GM19468 (cell line): ENCODE measurements around the gene PAPPA2.

Experiments
- ATAC-seq: cut with Tn5 transposase; IDR thresholded peaks from one replicate; pipeline ENCODE4 v1.9.1; 2021; ENCODE audit warnings: mild to moderate bottlenecking, moderate library complexity, moderate number of reproducible peaks; ENCODE audit not compliant: unreplicated experiment; ENCODE audit errors: extremely low read depth

The PAPPA2 gene

DNA sequence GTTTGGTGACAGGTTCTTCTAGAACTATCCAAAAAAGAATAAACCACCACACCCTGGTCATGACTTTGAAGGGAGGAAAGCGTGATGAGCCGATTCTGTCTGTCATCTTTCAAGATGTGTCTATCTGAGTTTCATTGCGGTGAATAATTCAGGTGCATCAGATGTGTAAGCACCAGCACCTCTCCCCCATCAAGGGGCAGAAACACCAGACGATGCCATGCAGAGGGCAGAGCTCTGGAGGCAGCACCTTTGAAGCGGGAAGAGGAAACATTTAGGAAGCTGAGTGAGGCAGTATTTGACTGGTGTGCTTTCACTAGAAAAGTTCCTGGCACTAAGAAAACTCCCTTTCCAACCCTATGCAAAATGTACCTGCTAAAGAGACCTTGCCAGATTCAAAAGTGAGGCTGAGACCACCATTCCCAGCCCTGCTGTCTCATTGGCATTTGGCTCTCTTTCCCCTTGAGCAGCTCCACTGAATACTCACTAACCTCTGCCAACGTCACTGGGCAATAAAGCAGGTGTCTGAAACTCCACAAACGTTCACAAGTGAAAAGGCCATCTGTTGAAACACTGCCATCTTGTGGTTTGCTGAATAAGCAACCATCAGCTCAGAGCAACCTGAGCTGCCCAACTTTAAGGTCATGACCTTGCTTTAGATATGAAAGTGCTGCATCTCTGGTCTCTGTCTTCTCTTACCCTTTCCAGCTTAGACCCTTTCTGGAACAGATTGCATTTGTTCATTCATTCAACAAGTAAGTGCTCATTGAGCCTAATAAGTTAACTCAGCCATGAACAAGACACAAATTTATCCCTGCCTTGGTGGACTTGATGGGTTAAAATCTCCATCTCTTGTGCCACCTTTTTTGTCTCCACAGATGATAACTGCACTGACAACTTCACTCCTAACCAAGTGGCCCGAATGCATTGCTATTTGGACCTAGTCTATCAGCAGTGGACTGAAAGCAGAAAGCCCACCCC lies 228.6 kb downstream of the PAPPA2 start:
- peak; percentile 97 for ATAC-seq

DNA sequence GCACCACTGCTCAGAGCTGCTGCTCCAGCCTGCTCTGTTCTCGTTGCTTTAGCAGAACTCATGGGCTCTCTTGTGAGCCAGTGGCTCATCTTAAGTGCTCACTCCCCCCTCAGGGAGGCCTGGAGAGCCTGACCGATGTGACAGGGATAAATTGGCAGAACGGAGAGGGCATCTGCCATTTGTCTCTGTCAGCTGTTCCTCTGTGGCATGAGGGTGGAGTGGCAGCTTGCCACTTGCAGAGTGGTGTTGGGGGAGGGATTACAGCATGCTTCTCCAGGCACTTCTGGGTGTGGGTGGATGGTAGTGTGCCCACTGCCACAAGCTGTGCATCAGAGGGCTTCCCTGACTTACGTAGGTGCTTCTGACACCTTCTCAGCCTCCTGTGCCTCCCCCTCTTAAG lies 229.5 kb downstream of the PAPPA2 start:
- ATAC-seq: no peak

DNA sequence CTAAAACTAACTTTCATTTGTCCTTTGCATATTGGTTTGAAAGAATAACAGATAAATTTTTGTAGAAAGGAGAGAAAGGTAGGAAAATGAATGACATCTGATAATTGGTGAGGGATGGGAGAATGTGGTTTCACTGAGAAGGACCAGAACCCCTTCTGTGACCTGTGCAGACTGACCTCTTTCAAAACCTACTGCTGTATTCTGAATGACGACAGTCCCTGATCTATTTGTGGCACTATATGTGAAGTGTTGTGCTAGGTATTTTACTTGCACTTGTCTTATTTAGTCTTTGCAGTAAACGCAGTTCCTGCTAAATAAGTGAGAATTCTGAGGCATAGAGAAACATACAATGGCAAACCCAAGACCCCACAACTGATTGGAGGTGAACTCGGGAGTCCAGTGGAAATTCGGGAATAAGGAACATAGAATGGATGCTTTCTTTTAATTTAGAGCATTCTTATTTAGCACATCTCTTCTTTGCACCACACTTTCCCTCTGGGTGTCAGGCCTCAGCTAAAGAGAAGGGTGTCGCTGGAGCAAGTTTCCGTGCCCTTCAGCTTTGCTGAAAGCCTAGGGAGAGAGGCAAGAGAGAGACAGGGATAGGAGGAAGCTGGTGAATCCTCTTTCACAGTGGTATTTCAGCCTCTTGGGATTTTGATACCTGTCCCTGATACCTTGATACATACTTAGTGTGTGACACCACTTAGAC lies 230.2 kb downstream of the PAPPA2 start:
- no peak for ATAC-seq

DNA sequence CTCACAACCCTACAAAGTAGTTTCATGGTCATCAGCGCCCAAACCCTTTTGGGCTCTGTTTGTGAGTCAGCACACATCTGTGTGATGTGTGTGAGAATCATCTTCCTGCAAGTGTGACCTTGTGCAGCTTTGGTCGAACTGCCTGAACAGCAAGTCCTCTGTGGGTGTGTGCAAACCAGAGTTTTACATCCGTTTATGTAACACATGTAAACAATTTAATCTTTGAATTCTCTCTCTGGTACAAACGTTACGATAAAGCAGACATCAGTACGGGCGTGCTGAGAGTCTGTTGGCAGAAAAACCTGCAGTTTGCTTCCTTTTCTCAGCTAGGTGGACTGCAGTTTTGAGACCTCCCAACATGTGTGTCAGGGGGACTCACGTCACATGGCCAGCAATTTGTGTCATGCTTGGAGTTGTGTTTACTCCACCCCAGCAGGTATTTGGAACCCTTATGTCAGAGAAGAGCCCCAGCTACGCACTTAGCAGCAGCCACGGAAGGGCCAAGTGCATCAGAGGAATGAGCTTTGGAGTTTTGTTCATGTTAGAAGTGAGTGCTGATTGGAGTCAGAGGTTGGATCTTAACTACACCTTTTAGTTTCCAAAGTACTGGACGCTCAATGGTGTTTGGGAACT lies 230.8 kb downstream of the PAPPA2 start:
- no peak for ATAC-seq

DNA sequence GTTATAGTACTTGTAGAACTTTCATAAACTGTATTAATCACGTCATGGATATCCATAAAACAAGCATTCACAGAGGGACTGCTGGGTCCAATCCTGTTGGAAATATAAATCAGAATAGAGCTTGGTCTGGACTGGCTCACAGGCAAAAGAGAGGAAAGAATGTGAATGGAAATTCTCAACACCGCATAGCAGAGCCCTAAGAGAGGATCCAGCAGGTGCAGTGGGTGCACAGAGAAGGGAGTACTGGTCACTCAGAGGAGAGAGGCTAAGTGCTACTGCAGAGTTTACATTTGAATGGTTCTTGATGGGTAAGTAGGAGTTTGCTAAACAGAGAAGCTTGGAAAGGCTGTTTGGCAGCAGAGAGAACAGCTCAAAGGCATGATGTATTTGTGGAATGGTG lies 231.7 kb downstream of the PAPPA2 start:
- ATAC-seq: no peak

DNA sequence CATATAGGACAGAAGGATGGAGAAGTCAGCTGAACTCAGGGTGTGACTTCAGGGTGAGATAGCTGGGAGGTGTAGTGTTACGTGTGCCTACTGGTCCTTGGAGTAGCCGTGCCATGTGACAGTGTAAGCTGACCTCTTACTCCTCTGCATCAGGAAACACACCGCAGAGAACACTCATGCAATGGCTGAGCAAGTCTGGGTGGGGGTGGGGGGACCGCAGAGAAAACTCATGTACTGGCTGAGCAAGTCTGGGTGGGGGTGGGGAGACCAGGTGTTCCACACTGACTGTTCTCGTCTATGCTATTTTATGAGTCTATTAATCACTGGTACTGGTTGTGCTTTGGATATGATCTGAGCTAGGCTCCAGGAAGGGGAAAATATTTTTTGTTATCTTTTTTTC lies 233.1 kb downstream of the PAPPA2 start:
- ATAC-seq: no peak

DNA sequence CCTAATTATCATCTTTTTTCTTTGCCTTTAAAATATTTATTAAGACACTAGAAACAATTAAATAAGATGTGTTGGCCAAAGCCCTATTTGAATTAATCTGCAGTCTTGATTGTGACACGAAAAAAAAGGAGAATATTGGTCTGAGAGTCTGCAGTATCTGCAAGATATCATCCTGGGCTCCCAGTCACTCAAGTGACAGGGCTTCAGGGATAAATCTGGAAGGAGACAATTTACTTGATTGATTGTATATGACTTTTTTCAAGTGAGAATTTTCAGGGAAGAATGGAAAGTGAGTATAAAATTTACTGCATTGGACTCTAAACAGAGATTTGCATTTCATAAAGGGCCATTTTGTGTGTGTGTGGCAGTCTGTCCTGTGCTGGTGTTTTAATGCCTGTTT lies 233.7 kb downstream of the PAPPA2 start:
- ATAC-seq: no peak

DNA sequence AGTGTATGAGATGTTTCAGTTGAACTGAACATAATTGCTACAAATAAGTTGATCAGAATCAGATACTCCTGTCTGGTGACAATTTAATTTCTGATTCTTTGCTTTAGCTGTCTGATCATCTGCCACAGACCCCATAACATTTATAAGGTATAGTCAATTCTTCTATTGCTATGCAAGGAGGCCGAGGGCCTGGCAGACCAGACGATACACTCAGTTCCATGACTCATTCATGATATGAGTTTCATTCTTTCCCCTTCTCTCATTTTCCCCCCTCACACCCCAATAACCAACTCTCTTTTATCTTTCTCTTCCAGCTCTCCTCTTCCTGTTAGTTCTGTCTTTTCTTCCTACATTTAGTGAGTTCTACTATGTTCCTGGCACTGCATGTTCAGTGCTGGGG lies 236.8 kb downstream of the PAPPA2 start:
- no peak for ATAC-seq

DNA sequence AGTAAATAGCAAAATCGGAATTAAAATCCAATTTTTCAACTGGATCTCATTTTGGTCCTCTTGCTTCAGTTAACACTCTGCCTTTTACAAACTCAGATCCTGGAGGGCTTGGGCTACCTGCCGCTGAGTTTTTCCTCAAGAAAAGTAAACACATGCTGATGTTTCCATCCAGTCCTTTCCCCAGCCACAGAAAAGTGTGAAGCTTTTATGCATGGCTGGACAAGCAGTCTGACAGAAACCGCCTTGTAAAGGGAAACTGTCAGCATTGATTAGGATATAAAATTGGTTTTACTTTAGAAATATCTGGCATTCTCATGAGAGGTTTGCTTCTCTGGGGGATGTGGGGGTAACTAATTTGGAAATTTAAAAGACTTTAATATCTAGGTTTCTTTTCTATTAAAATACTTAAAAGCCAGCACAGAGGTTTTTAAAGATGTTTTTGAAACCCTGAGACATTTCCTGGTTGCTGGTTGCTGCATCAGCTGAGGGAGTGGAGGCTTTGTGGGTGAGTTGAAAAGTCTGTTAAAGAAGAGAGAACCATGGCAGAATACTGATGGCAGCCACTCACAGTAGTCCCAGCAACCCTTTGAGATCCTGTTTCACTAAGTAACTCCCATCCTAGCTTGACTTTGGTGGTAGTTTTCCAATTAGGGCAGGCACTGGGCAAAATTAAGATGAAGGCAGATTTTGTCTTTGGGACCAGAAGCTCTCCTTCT lies 238.3 kb downstream of the PAPPA2 start:
- ATAC-seq: no peak

DNA sequence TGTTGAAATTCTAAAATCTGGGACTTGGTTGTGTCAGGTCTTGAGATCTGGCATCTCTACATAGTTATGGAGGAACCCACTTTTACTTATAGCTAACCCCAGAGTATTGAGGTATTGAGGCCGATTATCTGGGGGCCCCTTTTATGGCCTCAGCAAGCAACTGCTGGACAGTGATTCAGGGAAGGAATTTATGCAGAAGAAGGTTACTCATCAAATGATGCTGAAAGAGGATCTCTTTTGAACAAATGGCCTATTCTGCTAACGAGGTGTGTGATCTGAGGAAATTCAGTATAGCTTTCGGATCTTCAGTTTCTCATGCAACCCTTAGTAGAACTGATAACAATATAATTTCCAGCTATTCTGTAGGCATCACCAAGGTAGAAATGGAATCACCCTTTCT lies 239.9 kb downstream of the PAPPA2 start:
- no peak for ATAC-seq

DNA sequence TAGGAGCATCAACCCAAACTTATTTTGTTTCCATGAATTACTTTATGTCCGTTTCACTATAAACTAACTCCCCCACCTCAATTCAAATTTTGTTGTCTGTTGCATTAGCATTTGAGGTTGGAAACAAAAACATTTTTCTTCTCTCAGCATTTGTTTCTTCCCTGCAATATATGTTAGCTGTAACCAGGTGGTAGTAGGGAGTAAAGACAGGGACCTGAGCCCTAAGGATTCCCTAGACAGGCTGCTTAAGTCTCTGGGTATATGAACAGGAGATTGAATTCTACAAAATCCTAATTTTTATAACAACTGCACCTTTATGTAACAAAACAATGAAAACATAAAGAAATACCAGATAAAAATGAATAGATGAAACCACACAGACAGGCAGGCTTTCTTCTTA lies 242.6 kb downstream of the PAPPA2 start:
- ATAC-seq: no peak

DNA sequence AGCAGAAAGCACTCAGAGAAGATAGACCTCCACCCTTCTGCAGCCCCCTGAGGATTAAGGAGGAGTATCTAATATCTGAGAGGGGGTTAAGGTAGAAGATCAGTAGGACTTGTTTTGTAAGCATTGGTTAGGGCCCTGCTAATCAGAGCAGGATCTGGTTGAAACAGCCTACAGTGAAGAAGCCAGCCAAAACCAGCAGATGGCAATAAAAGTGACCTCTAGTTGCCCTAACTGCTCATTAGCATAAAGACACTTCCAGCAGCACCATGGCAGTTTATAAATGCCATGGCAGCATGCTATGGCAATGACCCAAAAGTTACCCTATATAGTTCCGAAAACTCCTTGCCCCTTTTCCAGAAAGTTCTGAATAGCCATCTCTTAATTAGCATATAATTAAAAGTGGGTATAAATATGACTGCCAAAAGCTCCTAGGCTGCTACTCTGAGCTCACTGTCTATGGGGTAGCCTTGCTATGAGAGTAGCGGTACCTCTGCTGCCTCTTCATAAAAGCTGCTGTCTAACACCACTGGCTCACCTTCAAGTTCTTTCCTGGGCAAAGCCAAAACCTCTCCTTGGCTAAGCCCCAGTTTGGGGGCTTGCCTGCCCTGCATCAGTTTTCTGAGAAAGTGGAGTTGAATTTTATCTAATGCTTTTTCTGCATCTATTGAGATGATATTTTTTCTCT lies 254.2 kb downstream of the PAPPA2 start:
- no peak for ATAC-seq

DNA sequence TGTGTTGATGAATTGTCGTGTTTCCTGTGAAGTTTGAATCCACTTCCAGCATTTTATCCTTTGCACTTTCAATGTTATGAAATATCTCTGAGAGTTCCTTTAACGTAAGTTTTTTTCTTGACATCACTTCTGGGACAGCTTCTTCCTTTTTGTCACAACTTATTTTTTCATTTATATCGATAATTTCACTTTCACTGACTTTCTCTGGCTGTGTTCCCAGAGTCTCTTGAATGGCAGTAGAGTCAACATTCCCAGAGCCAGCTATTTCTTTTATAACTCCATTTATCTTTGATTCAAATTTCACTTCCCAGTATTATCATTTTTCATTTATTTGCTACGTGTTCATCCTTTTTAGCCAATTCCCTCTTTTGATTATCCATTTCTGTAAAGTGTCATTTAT lies 256.5 kb downstream of the PAPPA2 start:
- ATAC-seq: no peak

DNA sequence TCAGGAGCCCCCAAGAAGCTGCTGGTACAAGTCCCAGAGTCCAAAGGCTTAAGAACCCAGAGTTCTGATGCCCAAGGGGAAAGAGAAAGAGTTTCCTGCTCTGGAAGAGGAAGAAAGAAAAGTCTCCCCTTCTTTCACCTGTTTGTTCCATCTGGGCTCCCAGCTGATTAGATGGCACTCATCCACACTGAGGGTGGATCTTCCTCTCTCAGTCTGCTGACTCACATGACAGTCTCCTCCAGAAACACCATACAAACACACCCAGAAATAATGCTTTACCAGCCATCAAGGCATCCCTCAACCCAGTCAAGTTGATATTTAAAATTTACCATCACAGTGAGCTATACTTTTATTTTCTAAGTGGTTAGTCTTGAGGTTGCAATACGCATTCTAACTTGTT lies 257.9 kb downstream of the PAPPA2 start:
- ATAC-seq: no peak

DNA sequence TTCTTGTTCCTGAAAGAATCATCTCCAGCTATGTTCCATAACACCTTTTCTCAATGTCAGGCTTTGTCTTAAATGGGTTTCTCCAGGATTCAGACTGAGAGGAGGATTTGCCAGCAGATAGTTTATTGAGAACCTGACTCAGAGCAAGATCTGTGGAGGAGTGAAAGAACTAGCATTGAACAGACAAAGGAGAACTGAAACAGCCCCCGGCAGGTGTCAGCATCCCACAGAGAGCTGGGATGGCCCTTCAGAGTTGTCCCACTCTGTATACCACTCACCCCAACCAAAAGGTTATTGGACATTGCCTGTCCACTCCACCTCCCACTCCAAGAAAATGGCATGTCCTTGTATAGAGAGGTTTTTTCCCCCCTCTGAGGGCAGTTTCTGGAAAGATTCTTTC lies 270.7 kb downstream of the PAPPA2 start:
- ATAC-seq: no peak

DNA sequence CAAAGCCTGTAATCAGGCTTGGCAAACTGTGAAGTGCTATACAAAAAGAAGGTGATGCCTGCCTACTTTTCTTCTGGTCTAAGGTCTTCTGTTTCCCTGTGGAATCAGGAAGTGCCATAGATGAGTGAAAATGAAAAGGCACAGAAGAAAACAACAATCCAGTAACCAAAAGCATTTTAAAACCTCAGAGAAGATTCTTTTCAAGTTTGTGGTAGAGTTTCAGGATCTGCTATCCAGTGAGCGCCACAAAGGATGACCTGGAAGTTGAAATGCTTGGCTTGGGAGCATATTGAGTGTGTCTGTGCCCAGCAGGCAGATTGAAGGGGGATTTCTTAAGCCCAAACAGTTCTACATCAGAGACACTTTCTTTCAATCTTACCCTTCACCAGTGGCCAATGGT lies 272.2 kb downstream of the PAPPA2 start:
- no peak for ATAC-seq

DNA sequence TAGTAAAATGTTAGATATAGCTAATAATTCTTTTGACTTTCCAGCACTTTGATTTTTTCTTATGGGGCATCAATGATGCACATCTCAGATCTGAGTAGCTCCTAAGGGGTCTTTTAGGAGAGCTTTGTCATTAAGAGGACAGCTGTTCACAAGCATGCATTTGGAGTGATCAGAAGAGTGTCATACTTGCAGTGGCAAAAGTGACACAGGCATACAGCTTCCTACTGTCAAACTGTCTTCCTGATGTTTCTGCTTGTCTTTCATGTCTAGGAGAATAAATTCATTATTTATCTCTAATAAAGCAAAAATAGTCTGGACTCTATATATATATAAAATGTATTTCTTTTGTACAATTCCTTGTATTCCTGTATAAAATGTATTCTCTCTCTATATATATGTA lies 273.0 kb downstream of the PAPPA2 start:
- ATAC-seq: no peak

DNA sequence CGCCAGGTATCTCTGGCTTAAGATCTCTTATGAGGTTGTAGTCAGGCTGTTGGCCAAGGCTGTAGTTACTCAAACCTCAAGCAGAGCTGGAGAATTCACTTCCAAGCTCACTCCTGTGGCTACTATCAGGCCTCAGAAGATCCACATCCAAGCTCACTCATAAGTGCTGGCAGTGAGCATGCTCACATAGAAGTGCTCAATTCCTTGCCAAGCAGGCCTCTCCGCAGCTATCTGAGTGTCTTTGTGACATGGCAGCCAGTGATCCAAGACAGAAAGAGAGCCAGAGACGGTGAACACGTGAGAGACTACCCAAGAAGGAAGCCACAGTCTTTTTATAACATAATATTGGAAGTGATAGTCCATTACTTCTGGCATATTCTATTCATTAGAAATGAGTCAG lies 278.2 kb downstream of the PAPPA2 start:
- ATAC-seq: no peak

DNA sequence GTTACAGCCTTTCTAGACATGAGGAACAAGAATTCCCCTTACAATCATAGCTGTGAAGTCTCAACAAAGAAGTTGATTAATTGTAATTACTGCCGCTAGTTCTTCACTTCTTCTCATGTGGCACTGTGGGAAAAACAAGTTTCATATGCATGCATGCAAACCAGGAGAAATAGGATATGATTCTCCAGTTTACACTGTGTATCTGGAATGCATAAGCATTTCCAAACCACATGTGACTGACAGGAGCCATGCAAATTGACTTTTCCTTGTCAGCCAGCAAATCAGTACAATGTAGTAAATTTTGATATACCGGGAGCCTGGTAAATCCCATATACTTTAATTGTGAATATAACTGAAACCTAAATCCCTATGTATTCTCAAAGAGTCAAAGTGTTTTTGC lies 279.3 kb downstream of the PAPPA2 start:
- ATAC-seq: no peak

DNA sequence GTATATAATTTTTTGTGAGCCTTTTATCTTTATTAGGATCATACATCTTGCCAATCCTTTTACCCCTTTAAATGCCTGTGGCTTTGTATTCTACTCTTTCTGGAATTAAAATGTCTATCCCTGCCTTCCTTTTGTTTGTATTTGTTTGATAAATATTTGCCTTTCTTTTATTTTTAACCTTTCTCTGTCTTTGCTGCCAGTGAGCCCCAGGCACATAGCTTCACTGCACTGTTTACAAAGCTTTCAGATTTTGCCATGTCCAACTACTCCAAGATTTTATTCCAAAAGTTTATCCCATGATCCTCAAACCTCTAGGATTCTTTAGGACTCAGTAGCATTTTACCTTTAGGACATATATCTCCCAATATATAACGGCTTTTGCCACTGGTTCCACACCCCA lies 281.2 kb downstream of the PAPPA2 start:
- no peak for ATAC-seq
